ENCODE measurements around the gene OR6S1. TPM values are rescaled to one million over a fixed set of nuclear protein-coding genes. Genes with fewer than 3 reads are reported as not detected.
"Not testable (repeated sequence)": the region's sequence is repeated elsewhere in the genome, so short reads cannot be mapped to it uniquely, and the experiment has no call there.

The OR6S1 gene
- total RNA-seq, 4 donors from 2014 or later = not detected

GRCh38 chr14:20652996-20653975 is 11.8 kb upstream of the OR6S1 start:
- peak in 1 of 2 donors; percentile 23 for DNase-seq
- no peak overlapping the region for H3K4me3 ChIP-seq
- no peak overlapping the region for H3K27ac ChIP-seq
- intact Hi-C loops (cut with DNase I; ENCODE audit: low total_unique reads) = no loop called here
- H3K36me3 ChIP-seq = no peaks in the 10 kb centered on the region
- TF ChIP-seq CTCF (IDR thresholded peaks at IDR 0.05) (no peak), POLR2A (IDR thresholded peaks at IDR 0.05) (no peak)
- no peaks in the 10 kb centered on the region for H3K4me1 ChIP-seq
- H3K9me3 ChIP-seq = no peaks in the 10 kb centered on the region
- H3K27me3 ChIP-seq = peaks cover 0 to 50% of the 10 kb centered on the region in 2 donors

- Histone ChIP-seq H3K27ac (no peak overlapping the region), H3K27me3 (peaks cover 0 to 3% of the 10 kb centered on the region in 2 donors), H3K4me3 (no peak overlapping the region), H3K36me3 (no peaks in the 10 kb centered on the region), H3K9me3 (no peaks in the 10 kb centered on the region), H3K4me1 (no peaks in the 10 kb centered on the region)
- DNase-seq = no peak
- intact Hi-C loops (cut with DNase I; ENCODE audit: low total_unique reads) = no loop called here
- no peak for TF ChIP-seq CTCF (IDR thresholded peaks at IDR 0.05)
- TF ChIP-seq POLR2A (IDR thresholded peaks at IDR 0.05) = no peak
Observed at GRCh38 chr14:20645481-20645880, 4.0 kb upstream of the OR6S1 start.

- Histone ChIP-seq H3K9me3 (no peaks in the 10 kb centered on the region), H3K36me3 (no peaks in the 10 kb centered on the region), H3K27me3 (no peaks in the 10 kb centered on the region), H3K27ac (no peak overlapping the region), H3K4me1 (no peaks in the 10 kb centered on the region), H3K4me3 (no peak overlapping the region)
- intact Hi-C loops (cut with DNase I; ENCODE audit: low total_unique reads) = no loop called here
- no peak for DNase-seq
- TF ChIP-seq CTCF (IDR thresholded peaks at IDR 0.05) = no peak
- TF ChIP-seq POLR2A (IDR thresholded peaks at IDR 0.05) = no peak
Observed at GRCh38 chr14:20644520-20644919, 3.0 kb upstream of the OR6S1 start.

- H3K9me3 ChIP-seq; H3K36me3 ChIP-seq; intact Hi-C loops (cut with DNase I; ENCODE audit: low total_unique reads); H3K4me1 ChIP-seq; DNase-seq; H3K27me3 ChIP-seq; H3K4me3 ChIP-seq; H3K27ac ChIP-seq: not testable (repeated sequence)
Observed at GRCh38 chr14:20642755-20643154, 1.3 kb upstream of the OR6S1 start.

GRCh38 chr14:20642182-20642581 is 691 bp upstream of the OR6S1 start:
- no peaks in the 10 kb centered on the region for H3K27me3 ChIP-seq
- intact Hi-C loops (cut with DNase I; ENCODE audit: low total_unique reads) = no loop called here

More at GRCh38 chr14:20642182-20642581, 691 bp upstream of the OR6S1 start:
- no peak for DNase-seq
- Histone ChIP-seq H3K27ac (no peak overlapping the region), H3K36me3 (no peaks in the 10 kb centered on the region), H3K4me1 (no peaks in the 10 kb centered on the region), H3K9me3 (no peaks in the 10 kb centered on the region), H3K4me3 (no peak overlapping the region)
- no peak for TF ChIP-seq CTCF (IDR thresholded peaks at IDR 0.05)
